Measurements from ENCODE around the gene P2RY2. TPM values are rescaled to one million over a fixed set of nuclear protein-coding genes. Genes with fewer than 3 reads are reported as not detected.
A peak's percentile ranks its signal among the peaks of the same experiment; 100 is the strongest.

P2RY2 gene
- 0.58 TPM for polyA plus RNA-seq (ENCODE audit: insufficient read length)
- long read RNA-seq, donor 1, partial matches to known transcripts = 0 of 1 reads
- long read RNA-seq, donor 1, other reads (novel, unspliced or antisense) = 0 of 1 reads
- long read RNA-seq, donor 2 = 0 reads
- long read RNA-seq, donor 3 = 0 reads
- long read RNA-seq, donor 4 = 0 reads
- long read RNA-seq, donor 5 = 0 reads
- long read RNA-seq, donor 6 = 0 reads
- long read RNA-seq, donor 7, partial matches to known transcripts = 0 of 2 reads
- long read RNA-seq, donor 7, other reads (novel, unspliced or antisense) = 0 of 2 reads
- long read RNA-seq, donor 8 = 0 reads

DNA sequence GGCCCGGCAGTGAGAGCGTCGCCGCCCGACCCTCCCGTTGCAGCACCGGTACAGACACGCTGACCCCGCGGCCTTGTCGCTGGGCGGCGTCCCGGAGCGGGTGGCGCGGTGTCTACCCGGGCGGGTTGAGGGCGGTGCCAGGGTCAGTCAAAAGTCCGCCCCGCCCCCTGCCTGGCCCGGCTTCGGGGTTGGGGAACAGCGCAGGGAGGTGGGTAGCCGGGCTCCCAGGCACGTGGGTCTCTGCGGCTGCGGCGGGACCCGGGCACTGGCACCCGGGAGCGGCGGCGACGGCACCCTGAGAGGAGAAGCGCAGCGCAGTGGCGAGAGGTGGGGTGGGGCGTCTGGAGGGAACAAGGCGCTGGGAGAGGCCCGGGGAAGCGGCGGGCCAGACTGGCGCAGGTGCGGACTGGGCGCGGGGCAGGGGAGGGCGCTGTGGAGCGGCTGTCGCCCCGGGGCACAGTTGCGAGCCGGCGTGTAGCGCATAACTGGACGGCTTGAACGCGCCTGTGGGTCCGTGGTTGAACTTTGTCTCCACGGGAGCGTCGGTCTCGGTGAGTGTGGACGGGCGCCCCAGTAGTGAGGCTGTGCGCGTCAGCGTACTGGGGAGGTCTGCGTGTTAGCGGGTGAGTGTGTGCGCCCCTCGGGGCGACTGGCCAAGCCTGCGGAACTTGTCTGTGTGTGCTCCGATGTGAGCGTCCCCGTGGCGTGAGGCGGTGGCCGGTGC lies at the start of gene P2RY2:
P2RY2 (plus strand) TSS at position 176 of the 724 bp plus-strand sequence. CDS start 15,879 bp downstream, outside the sequence.
- peak; percentile 31 for DNase-seq

DNA sequence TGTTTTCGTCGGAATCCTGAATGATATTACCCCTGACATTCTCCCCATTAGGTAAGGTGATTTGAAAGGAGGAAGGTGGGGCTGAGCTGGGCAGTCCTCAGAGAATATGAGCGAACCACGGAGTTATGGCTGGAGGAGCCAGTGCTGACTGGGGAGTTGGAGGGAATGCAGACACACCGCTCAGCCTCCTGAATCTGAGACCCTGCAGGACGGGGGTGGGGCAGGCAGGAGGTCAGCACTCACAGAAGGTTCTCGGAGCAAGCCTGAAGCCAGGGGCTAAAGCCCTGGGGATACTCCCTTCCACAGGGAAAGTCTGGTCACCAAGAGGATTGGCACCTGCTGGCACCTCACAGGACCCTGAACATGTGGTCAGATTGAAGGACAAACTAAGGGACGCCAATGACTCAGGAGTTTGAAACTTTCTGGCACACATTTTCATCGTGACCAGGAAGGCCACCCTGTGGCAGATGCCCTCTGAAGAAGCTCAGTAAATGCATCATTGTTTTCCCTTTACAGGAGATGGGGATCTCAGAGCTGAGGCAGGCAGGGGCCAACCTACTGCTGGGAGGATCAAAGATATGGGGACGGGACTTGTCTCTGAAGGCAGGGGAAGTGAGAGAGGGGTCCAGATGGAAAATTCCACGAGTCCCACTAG lies 49.0 kb upstream of the P2RY2 start:
- no peak for DNase-seq

DNA sequence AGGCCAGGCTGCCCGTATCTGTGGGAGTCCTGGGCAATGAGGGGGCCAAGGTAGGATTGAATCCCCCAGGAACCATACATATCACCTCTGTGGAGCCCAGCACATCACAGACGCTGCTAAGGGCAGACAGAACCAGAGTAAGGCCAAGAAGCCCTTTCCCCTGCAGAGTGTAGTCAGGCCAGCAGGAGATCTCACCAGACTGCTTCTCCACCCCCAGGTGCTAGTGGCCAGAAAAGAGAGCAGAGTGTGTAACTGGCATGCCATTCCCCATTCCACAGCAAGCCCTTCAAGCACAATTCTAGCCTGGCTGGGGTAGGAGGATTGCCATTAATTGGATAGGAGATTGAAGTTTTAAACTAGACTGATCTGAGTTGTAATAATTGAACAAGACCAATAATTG lies 47.9 kb upstream of the P2RY2 start:
- no peak for DNase-seq

DNA sequence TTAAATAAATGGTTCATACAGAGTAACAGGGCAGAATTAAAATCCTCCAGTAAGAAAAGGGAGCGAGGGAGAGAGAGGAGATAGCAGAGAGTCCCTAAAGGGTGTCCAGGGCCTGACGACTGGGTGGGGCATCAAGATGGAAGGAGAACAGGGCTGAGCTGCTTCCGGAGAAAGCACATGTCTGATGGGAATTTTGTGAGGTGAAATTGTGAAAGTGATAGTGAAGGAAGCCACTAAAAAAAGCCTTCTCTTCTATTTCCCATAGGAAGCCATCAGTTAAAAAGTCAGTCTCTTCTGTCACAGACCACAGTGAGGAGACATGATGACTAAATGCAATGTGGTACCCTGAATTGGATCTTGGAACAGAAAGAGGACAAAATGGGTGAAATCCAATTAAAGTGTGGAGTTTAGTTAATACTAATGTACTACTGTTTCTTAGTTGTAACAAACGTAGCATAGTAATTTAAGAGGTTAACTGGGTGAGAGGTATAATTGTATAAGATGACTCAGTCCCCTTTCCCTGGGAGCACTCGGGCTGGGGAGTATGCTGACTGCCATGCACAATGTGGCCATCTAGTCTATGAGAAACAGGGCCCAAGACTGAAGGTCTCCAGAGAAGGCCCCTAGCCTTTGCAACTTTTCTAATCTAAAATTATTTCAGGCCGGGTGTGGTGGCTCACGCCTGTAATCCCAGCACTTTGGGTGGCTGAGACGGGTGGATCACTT lies 46.5 kb upstream of the P2RY2 start:
- no peak for DNase-seq

DNA sequence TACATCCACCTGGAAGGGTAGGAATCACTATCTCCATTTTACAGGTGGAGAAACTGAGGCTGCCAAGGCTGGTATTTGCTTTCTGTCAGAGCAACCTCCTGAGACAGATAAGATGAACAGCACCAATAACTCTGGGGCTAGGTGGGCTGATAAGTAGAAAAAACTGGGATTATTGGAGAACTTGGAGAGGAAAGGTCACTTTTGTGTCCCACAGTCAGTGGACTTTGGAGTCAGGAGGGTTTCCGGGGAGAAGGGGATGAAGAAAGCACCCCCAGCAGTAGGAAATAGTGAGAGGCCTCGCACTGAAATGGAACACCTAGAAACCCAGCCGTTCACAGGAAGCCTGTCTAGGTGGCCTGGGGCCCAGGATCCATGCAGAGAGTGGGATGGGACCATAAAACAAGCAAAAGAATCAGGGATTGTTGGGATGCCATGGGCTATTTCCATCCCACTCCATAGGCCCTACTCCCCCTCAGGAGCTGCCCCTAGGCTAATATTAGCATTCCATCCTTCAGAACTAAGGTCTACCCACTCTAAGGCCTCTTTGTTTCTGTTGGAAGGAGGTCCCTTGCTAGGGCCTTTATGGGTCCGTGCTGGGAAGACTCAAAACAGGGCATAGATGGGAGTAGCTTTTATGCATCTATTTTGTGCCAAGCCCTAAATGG lies 45.0 kb upstream of the P2RY2 start:
- no peak for DNase-seq

DNA sequence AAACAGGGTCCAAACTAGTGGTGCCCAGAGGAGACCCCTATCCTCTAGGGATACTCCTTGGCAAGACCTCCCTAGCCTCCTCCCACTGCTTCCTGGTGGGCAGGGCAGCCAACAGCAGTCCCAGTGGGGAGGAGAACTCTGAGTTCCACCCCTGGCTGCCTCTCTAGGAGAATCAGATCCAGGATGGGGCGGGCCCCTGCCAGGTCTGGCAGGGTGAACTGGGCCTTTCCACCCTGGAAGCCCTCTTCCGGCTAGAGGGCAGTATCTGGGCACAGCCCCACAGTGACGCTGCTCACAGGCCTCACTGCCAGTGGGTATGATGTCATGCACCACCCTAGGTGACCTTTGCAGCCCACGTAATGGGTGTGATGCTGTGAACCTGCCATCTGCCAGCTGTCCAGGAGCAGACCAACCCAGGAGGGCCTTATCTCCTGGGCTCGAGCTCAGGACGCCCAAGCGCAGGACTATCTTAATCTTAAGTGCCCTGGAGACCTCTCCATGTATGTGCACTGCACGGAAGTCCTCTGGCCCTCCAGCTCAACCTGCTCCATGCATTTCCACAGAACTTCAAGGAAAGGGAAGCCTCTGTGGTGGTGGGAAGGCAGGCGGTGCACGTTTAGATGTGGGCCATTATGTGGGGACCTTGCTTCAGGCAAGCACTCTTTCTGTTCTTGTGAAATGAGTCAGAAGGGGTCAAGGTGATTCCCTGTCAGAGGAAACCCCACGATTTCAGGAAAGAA lies 44.2 kb upstream of the P2RY2 start:
- no peak for DNase-seq

DNA sequence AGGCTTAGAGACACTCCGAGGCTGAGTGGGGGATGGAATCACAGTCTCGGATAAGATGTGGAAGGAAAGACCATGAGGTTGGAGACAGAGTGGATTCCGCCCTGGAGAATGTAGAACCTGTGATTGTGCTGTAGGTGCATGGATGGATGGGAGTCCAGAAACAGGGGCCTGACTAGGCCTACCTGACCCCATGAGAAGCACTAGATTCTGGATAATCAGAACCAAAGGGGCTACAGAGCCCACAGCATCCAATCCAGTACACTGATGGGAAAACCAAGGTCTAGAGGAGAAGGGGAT lies 43.6 kb upstream of the P2RY2 start:
- no peak for DNase-seq

DNA sequence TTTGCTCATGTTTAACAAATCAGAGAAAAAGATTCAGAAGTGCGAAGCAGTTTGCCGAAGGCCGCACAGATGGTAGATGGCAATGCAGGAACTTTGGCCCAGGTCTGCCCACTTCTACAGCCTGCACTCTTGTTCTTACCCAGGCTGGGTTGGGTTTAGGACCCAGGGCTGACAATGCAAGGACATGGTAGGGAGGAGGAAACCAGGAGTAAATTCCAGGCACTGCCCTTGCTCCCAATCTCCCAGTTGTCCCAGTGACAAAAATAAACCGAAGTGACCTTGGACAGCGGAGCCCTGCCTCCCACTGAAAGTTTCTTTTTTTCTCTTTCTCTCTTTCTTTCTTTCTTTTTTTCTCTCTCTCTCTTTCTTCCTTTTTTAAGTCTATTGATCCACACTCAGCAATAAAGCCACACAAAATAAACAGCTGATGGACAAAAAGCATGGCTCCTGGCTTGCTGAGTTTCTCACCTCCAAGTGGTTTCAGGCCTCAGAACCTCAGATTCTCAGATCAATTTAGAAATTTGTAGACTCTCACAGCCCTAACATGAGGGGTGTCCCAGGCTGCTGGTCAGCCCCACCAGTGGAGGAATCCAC lies 42.4 kb upstream of the P2RY2 start:
- no peak for DNase-seq

DNA sequence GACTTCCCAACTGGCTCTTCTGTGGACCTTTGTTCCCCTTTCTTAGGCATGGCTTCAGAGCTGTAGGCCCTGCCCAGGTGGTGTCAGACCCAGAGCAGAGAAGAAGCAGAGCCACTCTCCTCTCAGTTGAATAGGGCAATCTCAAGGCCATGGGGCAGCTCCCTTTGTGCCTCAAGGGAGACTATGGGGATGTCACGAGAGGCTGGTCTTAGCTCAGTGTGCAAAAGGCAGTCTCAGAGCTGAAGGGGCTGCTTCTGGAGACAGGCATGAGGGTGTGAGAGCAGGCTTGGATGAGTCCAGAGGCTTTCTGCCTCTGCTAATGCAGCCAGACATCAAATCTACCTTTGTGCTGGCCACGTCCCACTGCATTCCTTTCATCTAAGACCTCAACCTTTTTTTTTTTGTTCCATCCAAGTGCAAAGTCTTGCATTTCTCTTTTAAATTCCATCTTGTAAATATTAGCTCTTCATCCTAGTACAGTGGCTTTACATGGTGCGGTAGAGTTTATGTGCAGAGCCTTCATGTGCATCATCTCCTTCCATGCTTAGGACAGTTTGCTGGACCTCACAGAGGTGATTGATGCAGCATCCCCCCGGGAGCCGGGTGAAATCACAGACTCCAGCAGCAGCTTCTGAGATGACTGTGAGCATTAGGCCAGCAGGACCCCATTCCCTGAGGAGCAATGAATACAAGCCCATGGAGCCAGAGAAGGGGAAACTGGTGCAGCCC lies 41.8 kb upstream of the P2RY2 start:
- no peak for DNase-seq

DNA sequence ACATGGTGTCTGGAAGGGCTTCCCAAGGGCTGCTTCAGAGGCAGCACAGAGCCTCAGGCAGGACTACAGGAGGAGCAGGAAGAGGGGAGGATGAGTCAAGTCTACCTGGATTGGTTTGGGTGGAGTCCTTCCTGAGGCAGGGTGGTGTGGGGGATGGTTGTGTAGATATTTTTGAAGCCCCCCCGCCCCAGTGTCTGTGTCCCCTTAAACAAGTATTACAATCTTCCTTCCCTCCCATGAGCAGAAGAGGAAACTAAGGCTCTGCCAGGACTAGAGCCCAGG lies 41.3 kb upstream of the P2RY2 start:
- no peak for DNase-seq

DNA sequence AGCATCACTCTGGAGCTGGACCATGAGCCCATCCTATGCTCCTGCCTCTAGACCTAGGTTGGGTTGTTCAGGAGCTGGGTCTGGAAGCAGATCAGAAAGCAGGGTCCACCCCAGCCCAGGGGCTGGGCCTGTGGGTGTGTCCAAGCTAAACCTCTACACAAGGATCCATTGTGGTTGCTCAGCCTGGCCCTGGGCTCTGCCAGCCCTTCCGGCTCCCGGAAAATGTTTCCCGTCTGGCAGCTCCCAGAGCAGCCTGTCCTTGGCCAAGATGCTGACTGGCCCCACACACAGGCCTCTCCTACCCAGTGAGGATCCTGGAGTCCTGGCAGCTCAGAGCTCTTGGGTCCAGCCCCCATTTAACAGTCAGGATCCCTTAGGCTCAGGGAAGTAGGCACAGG lies 40.7 kb upstream of the P2RY2 start:
- DNase-seq = no peak

DNA sequence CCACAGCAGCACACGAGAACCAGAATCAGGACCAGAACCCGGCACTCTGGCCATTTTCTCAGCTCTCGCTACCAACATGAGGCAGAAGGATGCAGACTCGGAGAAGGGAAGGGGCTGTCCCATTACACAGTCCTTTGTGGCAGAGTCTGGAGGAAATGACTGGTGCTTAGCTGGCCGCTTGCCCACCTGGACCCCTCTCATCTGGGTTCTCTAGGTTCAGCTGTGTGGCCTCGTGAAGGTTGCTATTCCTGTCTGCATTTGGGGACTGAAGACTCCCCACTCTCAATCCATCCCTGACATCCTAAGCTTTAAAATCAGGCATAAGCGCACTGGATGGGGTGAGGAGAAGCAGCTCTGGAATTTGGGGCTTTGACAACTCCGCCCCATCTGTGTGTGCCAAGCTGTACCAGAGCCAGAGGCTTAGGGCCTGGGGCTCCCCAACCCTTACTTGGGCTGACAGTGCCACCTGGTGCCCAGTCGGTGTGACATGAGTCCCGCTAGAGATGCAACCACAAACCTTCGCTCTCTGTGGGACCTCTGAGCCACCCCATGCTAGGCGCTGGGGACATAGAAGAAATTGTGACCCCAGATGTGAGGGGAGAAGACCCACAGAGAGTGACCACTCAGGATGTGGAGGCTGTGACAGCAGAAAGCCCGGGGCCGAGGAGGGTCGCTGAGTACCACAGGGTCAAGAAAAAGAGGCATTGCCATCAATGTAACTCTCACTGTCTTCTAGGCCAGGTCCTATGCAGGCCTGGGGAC lies 40.1 kb upstream of the P2RY2 start:
- peak; percentile 61 for DNase-seq

DNA sequence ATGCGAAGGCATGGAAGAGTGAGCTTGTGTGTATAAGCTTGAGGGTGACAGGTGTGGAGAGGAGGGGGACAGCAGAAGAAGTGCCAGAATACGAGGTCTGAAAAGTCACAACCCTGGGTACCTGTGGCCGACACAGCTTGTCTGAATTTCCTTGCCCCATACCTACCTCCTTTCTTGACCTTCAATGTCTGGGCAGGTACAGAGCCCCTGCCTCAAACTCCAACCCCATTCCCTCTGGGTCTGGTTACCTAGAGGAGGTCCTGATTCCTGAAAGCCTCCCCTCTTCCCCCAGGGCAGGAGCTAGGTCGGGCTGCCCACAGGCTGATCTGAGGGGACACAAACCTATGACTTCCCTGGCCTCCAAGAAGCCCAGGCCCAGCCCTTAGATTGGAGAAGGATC lies 39.4 kb upstream of the P2RY2 start:
- no peak for DNase-seq

DNA sequence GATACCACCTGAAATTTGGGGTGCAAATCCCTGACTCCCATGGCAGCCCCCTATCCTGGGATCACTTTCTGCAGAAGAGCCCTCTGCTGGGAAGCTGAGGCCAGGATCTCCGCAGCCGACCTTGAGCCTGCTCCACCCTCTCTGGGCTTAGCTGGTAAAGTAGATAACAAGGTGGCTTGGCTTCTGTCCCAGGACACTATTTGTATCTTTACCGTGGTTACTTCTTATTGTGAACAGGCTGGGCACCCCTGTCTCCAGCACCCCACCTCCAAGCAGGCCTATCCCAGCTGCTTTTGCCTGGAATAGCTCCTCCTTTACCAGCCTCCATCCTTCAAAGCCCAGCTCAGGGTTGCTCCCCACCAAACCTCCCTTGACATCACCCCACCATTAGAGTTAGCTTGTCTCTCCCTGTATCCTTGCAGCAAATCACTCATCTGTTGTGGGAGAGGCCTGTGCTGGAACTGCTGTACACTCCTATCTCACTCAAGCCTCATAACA lies 35.2 kb upstream of the P2RY2 start:
- DNase-seq = no peak

DNA sequence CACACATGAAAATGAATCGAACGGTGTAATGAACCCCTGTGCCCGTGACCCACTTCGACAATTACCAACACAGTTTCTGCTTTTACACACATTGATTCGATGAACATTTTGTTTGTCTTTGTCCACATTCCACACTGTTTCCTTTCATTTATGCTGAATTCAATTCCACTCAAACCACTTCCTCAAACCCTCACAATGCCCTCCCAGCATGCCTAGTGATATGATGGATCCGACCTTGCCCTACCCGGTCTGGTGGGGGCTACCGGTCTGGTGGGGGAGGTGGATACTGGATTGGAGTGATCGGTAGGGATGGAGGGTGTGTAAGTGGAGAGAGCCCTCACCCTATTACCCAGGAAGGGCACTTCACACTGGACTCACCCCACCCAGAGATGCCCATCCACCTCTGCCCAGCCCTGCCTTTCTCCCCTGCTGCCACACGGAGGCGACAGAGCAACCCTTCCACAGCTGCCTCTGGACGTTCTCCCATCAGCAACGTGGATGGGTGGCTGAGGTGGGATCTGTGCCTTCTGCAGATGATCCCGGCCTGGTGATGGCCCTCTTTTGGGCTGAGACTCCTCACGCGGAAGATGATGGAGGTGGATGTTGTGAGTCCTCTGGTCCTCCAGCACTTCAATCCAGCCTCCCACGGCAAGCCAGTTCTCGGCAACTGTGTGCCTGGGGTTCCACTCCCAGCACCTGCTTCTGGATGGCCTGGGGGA lies 33.0 kb upstream of the P2RY2 start:
- DNase-seq = peak; percentile 49

DNA sequence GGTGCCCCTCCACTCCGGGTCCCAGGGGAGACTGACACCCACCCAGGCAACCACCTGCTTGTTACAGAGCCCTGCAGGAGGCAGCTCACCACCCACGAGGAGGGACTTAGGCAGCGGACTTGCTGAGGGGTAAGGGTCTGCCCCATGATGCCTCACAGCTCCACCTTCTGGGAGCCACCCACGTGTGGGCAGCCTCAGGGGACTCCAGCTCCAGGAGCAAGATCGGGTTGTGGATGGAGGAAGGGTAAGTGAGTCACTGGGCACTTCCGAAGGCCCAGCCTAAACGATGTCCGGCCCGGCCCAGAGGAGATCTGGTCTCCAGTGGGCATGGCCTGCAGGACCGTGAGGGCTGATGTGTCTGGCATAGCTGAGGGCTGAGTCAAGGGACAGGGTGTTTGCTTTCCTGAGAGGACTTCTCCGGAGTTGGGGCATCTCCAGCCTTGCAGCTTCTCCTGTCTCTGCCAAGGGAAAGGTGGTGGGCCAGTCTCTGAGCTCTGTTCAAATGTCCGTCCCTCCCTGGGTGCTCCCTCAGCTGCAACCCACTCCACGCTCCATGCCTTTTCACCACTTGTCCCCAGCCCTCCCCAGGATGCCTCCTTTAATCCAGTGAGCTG lies 32.3 kb upstream of the P2RY2 start:
- no peak for DNase-seq

DNA sequence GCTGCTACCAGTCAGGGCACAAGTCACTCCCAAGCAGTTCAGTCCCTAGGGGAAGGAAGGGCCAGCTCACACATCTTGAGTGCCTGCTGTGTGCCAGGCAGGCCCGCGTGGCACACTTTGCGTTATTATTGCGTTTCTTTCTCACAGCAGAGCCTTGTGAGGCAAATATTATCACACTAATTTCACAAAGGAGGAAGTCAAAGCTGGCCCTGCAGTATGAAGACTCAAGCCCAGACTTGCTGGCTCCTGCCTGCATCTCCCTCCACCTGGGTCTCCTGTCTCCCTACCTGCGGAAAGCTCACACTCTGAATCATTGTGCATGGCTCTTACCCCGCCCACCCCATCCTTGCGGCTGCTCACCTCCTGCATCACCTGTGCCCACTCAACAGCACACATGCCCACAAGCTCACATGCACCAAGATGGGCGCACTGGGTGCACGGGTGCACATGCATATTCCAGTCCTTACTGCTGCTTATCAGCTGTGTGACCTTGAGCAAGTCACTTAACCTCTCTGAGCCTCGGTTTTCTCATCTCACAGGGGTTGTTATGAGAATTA lies 31.7 kb upstream of the P2RY2 start:
- no peak for DNase-seq

DNA sequence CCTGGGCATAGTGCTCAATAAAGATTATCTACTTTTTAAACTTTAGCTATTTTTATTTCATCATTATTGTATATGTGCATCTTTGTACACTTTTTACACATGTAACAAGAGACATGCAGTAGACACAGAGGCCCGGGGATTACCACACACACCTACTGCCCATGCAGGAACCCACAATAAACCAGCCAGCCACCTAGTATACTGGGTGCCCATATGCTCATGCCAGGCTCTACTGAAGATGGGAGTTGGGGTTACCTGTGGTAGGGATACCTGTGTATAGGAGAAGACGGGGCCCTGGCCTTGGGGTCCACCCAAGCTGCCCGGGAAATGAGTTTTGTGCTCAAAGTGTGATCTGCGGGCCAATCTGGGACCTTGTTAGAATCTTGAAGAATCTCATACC lies 31.2 kb upstream of the P2RY2 start:
- DNase-seq = no peak
